NCI-H2081 treated with DMSO at 0.1 percent for 48 hours (cell line): Measurements from ENCODE around the gene ZRANB2.

Source experiments
- DNase-seq: peaks from one replicate; lab custom pipeline; 2025; lab: John Stamatoyannopoulos, UW

The ZRANB2 gene

DNA sequence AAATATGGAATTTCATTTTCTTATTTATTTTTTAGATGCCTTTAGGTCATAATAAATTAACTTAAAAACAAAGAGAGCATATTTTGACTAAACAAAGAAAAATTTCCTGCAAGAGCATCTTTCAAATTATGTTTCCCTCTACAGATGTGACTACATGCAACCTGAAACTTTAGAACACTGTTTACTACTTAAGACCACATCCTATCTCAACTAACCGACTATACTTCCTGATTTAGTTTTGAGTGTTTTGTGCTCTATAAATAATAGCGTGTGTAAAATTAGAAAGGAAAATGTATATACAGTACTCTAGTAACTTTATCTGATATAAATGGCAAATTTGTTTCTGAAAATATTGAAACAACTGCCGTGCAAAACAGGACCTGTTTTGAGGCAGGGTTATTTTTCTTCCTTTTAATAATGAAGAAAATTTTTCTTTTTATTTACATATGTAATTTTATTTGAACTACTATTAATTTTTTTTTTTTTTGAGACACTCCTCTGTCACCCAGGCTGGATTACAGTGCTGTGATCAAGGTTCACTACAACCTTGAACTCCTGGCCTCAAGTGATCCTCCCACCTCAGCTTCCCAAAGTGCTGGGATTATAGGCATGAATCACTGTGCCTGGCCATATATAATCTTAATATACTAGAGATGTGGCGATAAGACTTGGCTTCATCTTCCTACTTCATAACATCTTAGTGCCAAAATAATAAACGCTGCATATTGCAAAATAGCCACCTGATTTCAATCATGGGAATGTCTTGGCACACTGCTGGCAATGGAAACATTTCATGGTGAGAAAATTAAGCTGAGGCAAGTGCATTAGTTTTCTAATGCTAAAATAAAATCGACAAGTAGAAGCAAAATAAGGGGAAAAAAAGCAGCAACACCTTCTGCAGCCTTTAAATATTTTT, 12.3 kb downstream of the ZRANB2 start:
- DNase-seq = no peak

DNA sequence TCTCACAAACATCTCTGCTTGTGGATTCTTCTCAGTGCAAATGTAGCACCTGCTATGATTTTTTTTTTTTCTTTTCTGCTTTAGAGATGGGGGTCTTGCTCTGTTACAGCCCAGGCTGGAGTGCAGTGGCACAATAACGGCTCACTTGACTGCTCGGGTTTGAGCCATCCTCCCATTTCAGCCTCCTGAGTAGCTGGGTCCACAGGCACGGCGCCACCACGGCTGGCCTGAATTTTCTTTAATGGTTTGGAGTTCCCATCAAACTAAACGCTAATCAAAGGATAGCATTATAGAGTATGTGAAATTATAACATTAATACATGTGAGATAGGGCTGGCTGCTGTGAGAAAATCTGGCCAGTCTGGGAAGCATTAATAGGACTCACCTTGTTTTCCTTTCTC, 26.0 kb downstream of the ZRANB2 start:
- no peak for DNase-seq

DNA sequence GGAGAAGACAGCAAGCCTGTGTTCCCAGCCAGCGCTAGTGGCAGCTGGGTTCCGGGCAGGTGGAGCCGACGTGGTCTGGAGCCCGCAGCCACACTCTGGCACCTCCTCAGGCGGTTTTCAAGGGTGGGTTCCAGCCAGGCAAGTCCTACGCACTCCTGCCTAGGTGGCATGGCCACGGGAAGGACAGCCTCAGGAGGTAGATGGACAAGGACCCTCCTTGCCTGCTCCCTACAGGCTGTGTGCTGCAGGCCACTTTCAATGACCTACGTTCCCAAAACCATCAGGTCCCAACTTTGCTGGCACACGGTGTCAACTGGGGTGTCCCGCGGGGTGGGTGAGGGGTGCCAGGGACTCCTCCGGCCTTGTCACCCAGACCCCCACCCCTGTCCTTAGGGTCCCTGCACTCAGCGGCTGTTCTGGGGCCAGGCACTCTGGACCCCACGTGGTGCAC, 26.5 kb downstream of the ZRANB2 start:
- DNase-seq = no peak

DNA sequence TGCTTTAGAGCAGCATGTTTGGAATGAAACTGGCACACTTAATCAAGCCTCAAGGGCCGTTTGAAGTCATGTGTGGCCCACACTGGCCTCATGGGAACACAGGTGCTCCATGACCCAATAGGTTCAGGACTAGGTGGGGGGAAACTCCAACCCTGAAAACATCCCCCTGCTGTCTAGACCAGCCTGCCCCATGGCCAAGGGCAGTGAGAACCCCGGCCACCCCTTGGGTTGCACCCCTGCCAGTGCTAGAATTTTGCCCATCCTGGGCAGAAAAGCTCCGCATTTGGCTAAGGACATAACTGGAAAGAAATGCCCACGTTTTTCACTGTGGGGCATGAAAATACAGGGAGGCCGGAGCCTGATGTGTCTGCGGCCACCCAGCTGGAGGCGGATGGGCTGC, 27.1 kb downstream of the ZRANB2 start:
- DNase-seq = no peak

DNA sequence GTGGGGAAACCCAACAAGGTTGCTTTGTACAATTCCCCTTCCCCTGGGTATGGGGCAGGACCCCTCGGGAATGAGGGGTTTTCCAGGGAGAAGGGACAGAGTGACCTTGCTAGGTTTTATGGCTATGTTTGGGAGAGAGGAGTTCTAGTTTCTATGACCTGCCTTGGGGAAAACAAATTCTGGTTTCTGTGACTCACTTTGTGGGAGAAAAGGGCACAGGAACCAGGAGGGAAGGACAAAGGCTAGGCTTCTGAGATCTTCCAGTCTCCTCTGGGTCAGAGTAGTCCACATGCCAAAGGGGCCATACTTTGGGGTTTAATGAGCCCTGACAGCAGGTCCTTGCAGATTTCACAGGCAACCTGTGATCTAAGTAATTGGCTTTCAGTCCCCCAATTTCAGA, 27.7 kb downstream of the ZRANB2 start:
- DNase-seq = no peak

DNA sequence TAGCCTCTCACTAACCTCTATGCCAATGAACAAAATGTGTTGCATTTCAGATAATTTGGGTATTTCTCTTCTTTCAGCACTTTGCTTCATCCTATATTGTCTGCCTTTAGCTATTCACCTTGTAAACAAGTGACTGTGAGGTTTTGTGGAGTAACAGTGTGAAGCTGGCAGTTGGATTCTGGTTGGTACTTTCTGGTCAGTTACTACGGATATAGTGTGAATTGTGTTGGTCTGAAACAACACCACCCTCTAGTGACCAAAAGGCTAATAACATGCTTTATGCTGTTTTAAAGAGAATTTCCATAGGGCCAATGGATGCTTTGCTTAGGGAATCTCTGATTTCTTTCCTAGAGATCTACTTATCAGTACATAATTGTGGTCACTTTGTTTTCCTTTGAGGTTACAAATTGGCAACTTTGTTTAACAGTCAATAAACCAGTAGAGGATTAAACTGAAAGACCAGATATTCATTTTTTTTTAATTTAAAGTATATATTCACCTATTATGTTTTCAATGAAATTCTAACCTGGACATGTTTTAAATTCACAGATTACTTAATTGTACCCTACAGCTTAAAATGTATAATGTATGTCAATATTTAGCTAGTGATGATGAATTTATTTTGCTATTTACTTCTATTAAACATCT, 30.8 kb downstream of the ZRANB2 start:
- DNase-seq = no peak

DNA sequence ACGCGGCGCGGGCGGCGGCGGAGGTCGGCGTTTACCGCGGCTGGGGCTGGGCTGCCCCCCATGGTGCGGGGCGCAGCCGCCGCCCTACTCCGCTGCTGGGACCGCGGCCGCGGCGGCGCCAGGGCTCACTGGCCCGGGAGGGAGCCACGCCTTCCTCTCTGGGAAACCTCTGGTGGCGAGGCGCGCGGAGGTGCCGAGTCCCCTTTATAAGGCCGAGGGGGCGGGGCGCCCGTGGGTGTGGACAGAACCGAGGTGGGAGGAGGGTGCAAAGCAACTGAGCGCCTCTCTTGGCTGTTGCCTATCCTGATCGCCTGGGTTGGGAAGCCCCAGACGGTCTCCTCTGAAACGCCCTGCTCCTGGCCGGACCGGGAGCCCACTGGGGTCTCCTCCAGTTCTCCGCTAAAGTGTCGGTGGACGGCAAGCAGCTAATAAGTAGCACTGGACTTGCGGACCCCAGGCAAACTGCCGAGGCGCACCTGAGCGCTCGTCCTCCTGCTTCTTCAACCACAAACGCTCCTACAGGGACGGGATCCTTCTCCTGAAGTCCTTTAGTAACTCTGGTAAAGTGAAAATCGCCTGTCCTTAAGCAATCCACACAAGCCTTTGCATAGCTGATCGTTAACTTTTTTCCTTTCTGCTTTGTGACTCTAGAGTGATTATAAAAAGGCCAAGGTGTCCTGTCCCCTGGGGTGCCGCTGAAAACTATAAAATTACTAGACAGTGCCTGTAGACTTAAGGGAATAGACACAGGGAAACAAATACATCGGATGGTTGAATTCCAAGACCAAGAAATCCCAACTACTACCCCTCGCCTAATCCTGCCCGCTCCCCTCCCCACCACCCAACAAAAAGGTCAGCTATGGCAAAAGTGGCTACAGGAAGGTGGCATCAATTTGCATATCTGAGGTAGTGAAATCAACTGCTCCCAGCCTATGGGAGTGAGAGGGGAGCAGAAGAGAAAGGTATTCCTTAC, 32.9 kb downstream of the ZRANB2 start, which contains the start of gene PTGER3:
PTGER3 (minus strand) TSS at position 182 of the 973 bp plus-strand sequence. CDS start 239 bp downstream, outside the sequence.
- DNase-seq = no peak

DNA sequence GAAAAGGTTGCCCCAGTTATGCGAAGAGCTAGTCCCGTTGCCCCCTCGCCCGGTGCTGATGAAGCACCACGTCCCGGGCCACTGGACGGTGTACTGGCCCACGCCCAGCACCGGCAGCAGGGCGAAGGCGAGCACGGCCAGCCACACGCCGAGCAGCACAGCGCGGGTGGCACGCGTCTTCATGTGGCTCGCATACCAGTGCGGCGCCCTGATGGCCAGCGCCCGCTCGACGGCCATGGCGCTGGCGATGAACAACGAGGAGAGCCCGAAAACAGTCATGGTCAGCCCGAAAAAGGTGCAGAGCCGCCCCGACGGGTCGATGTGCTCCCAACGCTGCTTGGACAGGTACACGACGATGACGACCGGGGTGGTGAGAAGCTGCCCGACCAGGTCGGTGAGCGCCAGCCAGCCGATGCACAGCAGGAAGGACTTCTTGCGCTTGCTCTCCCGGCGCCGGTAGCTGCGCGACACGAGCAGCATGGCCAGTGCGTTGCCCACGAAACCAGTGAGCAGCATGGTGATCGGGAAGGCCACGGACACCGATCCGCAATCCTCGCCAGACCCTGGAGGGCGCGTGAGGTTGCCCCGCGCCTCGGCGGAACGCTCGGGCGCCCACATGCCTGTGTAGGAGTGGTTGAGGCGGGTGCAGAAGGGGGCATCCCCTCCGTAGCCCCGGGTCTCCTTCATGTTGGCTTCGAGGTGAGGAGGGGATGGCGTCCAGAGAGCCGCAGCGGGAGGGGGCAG, 33.8 kb downstream of the ZRANB2 start:
- no peak for DNase-seq

DNA sequence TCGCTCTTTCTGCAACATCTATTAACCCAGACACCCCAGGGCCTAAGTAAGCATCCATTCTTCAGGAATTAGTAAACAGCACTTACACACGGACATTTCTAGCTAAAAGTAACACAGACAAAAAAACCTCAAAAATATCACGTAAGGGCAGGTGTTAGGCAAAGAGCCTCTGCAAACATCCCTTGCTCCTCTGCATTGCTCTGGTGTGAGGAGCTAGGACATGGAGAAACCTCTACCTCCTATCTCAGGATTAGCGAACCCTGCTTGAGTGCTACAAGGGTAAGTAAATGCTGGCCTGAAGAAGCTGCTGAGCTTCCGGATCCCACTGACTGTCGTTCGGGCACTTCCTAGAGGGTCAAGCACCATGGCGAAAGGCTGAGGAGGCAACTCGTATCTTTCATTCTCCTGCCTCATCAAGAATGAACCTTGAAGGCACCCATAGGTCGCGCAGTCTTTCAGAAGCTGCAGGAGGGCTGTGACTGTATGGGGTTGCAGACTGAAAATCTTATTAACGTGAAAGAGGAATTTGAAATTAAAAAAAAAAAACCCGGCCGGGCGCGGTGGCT, 35.3 kb downstream of the ZRANB2 start:
- no peak for DNase-seq

DNA sequence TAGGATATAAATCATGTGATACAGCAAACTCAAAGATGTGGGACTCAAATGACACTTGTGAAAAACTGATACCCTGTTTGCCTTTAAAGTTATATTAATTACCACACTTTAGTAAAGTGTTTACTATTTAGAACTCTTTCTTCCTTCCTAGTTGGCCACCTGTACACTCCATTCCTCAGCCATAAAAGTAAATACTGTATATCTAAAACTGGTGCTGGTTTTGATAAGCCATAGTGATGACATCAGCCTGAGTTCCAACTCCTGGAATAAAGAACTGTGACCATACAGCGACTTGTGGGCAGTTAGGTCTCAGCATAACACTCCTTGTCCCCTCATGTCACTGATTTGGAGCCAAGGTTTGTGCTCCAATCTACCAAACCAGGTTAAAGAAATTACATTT, 36.0 kb downstream of the ZRANB2 start:
- no peak for DNase-seq

DNA sequence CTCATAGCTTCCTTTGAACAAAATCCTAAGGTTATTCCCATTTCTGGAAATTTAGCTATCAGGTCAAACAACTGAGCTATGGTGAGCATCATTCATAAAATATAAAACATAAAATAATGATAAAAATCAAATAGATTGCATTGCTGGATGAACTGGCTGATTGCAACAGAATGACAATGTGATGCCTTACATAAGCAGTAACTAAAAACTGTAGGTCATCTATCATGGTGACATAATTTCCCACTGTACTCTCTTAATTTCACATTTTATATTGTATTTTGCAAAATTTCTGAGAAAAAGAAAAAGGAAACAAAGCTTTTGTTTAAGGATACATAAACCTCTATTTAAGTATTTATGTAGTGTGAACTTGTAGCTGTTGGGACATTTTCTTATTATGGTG, 37.8 kb downstream of the ZRANB2 start:
- no peak for DNase-seq

DNA sequence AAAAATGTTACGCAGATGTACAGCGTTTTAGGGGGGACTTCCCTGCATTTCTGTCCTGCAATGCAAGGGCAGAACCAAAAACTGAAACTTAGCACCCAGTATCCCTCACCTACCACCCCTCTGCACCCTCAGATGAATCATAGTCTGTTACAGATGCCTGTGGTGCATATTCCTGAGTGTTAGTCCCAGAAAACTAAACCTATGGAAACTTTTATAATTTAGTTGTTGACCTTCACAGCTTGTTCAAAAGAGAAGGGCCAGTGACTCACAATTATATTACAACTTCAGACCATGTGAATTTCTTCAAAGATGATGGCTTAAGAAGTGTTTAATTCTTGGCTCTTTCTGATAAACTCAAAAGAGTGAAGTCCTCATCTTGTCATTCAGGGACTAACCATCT, 39.0 kb downstream of the ZRANB2 start:
- no peak for DNase-seq

DNA sequence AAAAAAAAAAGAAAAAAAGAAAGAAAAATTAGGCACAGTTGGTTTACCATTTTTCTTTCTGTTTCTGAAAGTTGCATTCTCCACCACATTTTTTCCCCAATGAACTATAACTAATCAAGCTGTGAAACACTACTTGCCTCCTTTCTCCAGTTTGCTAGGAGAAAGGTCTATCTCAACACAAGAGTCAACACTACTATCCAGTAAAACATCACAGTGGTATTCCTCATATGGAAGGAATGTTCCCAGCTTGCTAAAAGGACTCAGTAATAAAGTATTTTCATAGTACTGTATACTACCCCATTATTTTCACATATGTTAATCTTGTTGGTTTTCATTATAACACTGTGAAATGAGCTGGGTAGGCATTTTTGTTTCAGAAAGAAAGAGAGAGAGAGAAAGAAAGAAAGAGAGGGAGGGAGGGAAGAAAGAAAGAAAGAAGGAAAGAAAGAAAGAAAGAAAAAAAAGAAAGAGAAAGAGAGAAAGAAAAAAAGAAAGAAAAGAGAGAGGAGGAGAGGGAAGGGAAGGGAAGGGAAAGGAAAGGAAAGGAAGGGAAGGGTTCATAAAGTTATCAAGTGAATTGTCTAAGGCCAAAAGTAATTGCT, 41.1 kb downstream of the ZRANB2 start:
- no peak for DNase-seq

DNA sequence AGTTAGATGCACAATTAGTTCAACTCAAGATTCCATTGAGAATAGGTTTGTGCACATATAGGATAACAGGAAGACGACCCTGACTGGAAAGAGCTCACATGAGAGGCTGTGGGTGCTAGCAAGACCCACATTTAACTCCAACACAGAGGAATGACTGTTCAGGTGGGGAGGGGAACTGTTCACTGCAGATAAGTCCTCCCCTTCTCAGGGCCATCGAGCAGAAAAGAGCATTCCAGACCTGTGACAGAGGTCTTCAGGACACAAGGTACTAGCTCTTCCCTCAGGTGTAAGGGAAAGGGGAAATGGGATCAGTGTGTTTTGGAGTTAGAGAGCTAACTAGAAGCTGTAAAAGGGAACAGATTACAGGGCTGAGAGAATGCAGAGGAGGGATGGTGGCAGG, 41.9 kb downstream of the ZRANB2 start:
- no peak for DNase-seq

DNA sequence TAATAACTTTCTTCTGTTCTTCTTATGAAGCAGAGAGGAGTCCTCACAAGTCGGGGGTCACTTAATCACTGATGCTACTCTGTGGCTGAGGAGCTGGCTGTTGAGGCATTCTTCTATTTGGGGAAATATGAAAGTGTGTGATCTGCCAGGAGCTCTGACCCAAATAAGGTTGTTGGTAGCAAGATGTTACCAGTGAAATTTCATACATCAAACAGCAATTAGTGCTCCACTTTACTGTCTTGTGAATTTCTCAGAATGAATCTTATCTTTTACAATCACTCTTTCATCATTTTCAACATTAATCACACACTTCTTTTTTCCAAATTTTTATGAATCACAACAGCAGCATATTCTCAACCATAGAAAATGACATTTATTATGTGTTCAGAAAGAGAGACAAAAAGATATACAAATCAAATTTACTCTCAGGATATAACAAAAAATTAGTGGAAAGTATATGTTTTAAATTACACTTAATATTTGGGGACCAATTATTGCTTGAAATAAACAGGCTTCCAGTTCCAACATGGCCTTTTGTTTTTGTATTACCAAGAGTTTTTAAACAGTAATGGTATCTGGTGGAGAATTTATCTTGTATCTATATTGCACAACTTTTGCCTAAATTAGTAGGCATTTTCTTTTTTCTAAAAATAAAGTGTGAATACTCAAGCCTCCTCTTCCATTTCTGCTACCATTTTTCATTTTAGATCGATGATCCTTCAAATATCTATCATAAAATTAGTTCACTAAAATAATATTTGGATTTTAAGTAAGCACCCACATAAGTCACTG, 42.8 kb downstream of the ZRANB2 start:
- DNase-seq = no peak

DNA sequence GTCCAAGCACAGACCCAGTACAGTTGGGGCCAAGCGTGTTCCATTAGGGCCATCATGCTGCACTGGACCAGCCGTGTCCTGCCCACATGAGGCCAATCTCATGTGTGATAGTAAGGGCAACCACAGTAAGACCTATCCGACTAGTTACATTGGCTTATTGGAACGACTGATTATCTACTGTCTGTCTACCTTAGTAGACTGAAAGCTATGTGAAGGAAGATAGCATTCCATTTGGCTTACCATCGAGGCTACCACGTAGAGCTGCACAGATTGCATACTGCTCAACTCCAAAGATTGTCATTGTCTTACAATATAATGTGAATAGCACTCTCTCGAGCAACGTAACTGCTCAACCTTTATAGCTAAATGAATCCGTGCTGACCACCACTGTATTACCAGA, 43.8 kb downstream of the ZRANB2 start:
- DNase-seq = no peak

DNA sequence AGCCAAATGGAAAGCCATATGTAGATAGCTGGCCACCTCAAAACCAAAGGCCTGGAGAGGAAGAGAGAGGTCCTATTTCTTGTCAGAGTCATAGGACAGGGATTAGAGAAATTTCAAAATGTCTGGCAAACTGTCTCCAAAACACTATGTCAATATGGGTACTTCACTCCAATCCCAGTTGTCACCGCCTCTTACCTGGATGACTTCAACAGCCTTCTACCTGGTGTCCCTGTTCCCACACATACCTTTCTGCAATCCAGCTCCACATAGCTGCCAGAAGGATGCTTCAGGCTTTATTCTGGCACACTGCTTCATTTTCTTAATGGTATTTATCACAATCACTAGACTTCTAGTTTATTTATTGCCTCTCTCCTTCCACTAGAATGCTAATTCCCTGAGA, 47.7 kb downstream of the ZRANB2 start:
- DNase-seq = no peak

DNA sequence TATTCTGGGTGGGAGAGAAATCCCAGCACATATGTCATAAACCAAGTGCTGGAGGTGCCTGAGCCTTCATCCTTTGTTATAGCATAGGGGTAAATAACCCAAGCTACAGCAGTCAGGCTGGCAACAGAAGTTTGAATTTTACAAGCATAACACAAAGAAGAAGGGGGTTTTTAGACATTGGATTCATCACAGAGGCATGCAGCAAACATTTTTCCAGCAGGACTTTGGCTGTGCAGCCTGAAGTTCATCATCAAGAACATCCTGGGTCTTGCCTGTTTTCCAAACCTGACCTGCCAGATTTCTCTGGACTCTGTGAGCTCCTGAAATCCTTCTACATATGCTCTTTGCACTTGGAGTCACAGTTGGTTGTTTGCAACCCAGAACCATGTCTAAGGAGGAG, 49.4 kb downstream of the ZRANB2 start:
- no peak for DNase-seq

DNA sequence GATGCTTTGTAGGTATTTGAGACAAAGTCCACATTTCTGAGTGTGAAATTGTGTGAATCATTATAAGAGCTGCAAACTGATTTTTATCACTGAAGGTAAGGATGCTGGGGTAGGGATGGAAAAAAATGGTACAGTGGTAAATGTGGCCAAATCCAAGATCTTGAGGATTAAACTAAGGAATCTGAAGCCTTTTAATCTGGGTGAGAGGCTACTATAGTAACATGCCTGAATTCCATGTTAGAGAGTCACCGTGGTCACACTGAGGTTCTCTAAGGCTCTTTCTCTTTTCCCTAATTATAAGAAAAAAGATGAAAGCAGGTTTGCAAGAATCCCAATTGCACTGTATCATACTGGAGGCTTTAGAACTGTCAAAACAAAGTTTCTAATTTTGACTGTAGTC, 50.8 kb downstream of the ZRANB2 start:
- no peak for DNase-seq

DNA sequence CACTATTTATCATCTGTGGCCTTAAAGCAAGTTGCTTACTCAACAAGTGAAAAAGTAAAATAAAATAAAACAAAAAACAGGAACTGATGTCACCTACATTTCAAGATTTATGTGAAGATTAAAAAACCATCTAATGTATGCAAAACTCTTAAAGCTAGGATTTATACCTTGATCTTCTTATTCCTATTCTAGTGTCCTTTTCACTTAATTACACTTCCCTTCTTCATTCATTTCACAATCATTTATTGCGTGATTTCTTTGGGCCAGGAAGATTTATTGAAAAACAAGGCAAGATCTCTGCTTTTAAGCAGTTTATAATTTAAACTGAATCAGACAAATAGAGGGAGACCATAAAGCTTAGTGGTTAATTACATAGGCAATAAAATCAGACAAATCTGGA, 51.9 kb downstream of the ZRANB2 start:
- DNase-seq = no peak
